ENCODE results near the gene KRT73. TPM values are rescaled to one million over a fixed set of nuclear protein-coding genes. Genes with fewer than 3 reads are reported as not detected.

KRT73 gene
- polyA plus RNA-seq, 1 experiment: not detected

DNA sequence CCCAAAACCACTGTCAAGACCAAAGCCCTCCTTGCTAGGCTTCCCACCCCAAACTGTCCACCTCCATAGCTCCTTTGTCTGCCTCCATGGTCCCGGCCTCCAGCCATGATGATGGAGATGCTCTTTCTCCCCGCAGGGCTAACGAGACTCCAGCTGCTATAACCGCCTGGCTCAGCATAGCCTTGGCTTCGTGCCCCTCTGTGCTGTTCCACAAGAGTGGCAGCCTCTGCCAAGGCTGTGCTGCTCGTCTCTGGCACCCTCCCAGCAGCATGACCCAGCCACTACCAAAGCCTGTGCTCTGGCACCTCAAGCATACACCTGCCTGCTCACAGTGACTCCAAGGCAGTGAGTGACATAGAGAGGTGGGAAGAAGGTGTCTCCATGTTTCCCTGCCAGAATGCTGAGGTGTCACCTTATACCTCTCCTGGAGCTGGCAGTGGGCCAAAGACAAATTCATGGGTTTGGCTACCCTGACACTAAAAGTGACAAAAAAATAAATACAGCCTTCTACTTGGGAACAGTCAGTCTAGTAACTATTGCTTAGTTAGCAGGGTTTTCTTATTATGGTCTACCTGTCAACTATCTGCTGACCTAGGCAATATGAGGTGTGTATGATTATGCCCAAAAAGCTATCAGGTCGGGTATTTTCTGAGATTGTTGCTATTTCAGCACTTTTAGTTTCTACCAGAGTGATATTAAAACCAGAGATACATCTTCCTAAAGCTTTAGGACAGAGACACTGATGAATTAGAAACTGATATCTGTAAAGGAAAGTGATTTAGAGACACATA is 16.1 kb upstream of the KRT73 start:
- ChIA-PET CTCF (no interaction called here), POLR2A (no interaction called here)
- TF ChIP-seq, protein P1, sequence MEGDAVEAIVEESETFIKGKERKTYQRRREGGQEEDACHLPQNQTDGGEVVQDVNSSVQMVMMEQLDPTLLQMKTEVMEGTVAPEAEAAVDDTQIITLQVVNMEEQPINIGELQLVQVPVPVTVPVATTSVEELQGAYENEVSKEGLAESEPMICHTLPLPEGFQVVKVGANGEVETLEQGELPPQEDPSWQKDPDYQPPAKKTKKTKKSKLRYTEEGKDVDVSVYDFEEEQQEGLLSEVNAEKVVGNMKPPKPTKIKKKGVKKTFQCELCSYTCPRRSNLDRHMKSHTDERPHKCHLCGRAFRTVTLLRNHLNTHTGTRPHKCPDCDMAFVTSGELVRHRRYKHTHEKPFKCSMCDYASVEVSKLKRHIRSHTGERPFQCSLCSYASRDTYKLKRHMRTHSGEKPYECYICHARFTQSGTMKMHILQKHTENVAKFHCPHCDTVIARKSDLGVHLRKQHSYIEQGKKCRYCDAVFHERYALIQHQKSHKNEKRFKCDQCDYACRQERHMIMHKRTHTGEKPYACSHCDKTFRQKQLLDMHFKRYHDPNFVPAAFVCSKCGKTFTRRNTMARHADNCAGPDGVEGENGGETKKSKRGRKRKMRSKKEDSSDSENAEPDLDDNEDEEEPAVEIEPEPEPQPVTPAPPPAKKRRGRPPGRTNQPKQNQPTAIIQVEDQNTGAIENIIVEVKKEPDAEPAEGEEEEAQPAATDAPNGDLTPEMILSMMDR (IDR thresholded peaks at IDR 0.05; ENCODE audit: insufficient read depth, low read depth, low read length): no peak
- Histone ChIP-seq H3K36me3 (ENCODE audit: control insufficient read depth, insufficient read depth, low read length) (no peaks in the 10 kb centered on the region), H3K4me3 (ENCODE audit: low read depth, low read length) (no peak overlapping the region), H3K27me3 (ENCODE audit: control insufficient read depth, insufficient read depth, low read length) (peaks cover 7% of the 10 kb centered on the region; the same call in 1 of the 2 replicates)
- no peak for DNase-seq (ENCODE audit: low read depth)

DNA sequence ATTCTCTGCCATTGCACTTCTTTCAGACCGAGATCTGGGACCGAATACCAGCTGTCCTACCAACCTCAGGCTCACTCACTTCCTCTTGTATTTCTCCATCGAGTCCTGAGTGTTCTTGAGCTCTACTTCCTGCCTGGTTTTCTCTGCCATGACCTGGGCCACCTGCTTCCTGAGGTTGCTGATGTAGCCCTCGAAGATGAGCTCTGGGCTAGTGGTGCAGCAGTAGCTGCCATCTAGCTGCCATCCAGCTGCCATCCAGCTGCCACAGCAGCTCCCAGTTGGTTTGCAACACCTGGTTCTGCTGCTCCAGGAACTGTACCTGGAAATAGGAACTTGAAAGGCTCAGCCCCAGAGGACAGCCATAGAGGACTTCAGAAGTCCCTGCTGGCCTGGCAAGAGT is 15.0 kb upstream of the KRT73 start:
- POLR2A ChIA-PET: no interaction called here
- DNase-seq (ENCODE audit: low read depth): no peak
- Histone ChIP-seq H3K4me3 (ENCODE audit: low read depth, low read length) (no peak overlapping the region), H3K36me3 (ENCODE audit: control insufficient read depth, insufficient read depth, low read length) (no peaks in the 10 kb centered on the region), H3K27me3 (ENCODE audit: control insufficient read depth, insufficient read depth, low read length) (peaks cover 9% of the 10 kb centered on the region; the same call in 1 of the 2 replicates)
- CTCF ChIA-PET: no interaction called here
- TF ChIP-seq, protein P1 (IDR thresholded peaks at IDR 0.05; ENCODE audit: insufficient read depth, low read depth, low read length): no peak

DNA sequence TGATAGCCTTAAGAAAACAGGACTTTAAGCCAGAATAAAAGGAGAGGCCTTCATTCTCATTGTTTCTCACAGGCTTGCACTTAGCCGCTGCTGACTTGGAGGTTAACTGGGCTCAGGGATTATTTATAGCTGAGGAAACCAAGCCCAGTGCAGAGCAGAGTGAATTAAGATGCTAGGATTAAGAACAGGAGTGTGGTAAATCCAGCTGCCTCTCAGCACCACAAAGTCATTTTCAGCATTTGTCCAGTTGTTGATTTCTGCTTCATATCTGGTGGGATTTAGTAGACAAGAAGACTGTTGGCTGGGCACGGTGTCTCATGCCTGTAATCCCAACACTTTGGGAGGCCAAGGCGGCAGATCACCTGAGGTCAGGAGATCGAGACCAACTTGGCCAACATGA is 14.3 kb upstream of the KRT73 start:
- POLR2A ChIA-PET: no interaction called here
- no peaks in the 10 kb centered on the region for H3K36me3 ChIP-seq (ENCODE audit: control insufficient read depth, insufficient read depth, low read length)

GRCh38 chr12:52631676-52632459 is 13.5 kb upstream of the KRT73 start:
- Histone ChIP-seq H3K36me3 (ENCODE audit: control insufficient read depth, insufficient read depth, low read length) (no peaks in the 10 kb centered on the region), H3K4me3 (ENCODE audit: low read depth, low read length) (no peak overlapping the region), H3K27me3 (ENCODE audit: control insufficient read depth, insufficient read depth, low read length) (peaks cover 9% of the 10 kb centered on the region; the same call in 1 of the 2 replicates)
- DNase-seq (ENCODE audit: low read depth): no peak
- TF ChIP-seq, protein P1 (IDR thresholded peaks at IDR 0.05; ENCODE audit: insufficient read depth, low read depth, low read length): no peak
- POLR2A ChIA-PET: no interaction called here
- CTCF ChIA-PET: no interaction called here

More for the DNA sequence above, 14.3 kb upstream of the KRT73 start:
- Histone ChIP-seq H3K27me3 (ENCODE audit: control insufficient read depth, insufficient read depth, low read length) (peaks cover 9% of the 10 kb centered on the region; the same call in 1 of the 2 replicates), H3K4me3 (ENCODE audit: low read depth, low read length) (no peak overlapping the region)
- CTCF ChIA-PET: no interaction called here
- DNase-seq (ENCODE audit: low read depth): no peak
- TF ChIP-seq, protein P1 (IDR thresholded peaks at IDR 0.05; ENCODE audit: insufficient read depth, low read depth, low read length): no peak

GRCh38 chr12:52631264-52631663 is 12.9 kb upstream of the KRT73 start:
- TF ChIP-seq, protein P1 (IDR thresholded peaks at IDR 0.05; ENCODE audit: insufficient read depth, low read depth, low read length): no peak
- H3K36me3 ChIP-seq (ENCODE audit: control insufficient read depth, insufficient read depth, low read length): no peaks in the 10 kb centered on the region
- DNase-seq (ENCODE audit: low read depth): no peak
- H3K27me3 ChIP-seq (ENCODE audit: control insufficient read depth, insufficient read depth, low read length): peaks cover 14% of the 10 kb centered on the region
- no peak overlapping the region for H3K4me3 ChIP-seq (ENCODE audit: low read depth, low read length)
- POLR2A ChIA-PET: no interaction called here
- CTCF ChIA-PET: no interaction called here

Data from BJ (cell line).